IPS-18c (cell line): ENCODE results near the gene C1orf21.

Source experiments
- H3K4me3 ChIP-seq: 2 replicates; pipeline ENCODE4 v1.7.0; 2013; ENCODE audit warnings: low read depth, mild to moderate bottlenecking, low read length, moderate library complexity; ENCODE audit not compliant: insufficient read depth
- H3K9me3 ChIP-seq: one replicate; pipeline ENCODE4 v1.6.1; 2013; ENCODE audit warnings: mild to moderate bottlenecking, low read length, moderate library complexity; ENCODE audit not compliant: control insufficient read depth, insufficient read depth

The C1orf21 gene

DNA sequence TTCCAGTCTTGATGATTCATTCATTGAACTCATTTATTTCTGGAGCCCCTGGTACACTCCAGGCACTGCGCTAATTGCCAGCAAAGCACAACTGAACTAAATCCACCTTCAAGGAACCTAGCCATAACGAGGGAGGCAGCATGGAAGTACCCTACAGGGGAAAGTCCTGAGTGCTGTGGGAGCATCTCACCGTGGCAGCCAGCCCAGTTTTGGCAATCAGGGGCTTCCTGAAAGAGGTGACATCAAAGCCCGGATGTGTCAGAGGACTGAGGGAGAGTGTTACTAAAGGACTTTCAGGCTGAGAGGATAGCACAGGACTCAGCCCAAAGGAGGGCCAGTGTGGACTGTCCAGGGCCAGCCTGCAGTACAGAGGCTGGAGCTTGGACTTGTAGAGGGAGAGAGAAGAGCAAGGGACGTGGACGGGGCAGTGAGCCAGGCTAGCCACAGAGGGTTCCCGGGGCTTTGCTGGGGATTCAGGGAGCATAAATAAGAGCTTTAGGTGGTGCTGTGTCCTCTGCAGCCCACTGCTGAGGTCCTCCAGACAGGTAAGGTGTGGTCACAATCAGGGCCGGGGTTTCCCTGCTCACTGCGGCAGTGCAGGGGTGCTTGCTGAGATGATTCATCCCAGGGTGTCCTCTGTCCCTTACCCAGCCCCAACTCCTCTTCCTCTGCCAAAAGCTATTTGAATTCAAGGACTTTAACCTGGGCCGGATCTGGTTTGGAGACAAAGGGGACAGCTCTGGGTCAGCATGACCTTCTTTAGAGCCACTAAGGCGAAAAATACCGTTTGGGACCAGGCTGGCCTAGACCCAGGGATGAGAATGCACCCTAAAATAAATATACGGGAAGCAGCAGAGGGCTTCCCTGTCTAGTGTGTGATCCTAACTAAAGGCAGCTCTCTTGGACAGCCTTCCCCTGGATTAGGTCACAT is 239.5 kb downstream of the C1orf21 start:
- no peaks in the 10 kb centered on the region for H3K9me3 ChIP-seq
- H3K4me3 ChIP-seq: no peak overlapping the region

GRCh38 chr1:184627007-184627341 is 240.1 kb downstream of the C1orf21 start:
- Histone ChIP-seq H3K4me3 (no peak overlapping the region), H3K9me3 (no peaks in the 10 kb centered on the region)

DNA sequence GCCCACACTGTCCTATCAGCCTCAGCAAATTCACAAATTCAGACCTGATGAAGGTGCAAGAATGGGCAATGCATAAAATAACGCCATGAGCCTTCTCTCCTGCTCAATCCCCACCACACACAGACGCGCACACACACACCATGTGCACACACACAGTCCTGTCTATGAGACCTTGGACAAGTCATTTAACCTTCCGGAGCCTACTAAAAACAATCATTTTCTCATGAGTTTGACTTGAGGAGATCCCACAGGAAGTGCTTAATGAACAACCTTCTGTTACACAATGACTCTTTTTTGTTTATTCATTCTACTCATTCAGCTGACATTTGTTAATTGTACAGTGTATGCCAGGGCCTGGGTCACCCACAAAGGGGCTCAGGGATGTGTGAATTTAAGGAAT is 242.4 kb downstream of the C1orf21 start:
- no peaks in the 10 kb centered on the region for H3K9me3 ChIP-seq
- H3K4me3 ChIP-seq: no peak overlapping the region

DNA sequence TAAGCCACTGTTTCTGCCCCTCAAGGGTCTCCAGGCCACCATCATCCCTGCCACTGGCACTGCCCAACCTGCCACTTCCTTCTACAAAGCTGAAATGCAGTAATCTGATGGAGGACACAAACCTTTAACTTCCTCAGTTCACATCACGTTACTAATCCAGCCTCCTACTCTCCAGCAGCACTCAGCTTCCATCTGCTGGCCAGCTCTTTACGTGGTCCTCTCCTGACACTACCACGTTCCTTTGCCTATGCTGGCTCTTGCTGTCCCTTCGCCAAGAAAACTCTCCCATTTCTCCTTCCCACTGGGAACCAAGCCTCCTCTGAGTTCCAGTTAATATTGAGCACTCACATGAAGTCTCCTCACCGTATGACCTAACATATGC is 243.8 kb downstream of the C1orf21 start:
- no peaks in the 10 kb centered on the region for H3K9me3 ChIP-seq
- no peak overlapping the region for H3K4me3 ChIP-seq

GRCh38 chr1:184632415-184633175 is 245.8 kb downstream of the C1orf21 start:
- Histone ChIP-seq H3K9me3 (no peaks in the 10 kb centered on the region), H3K4me3 (no peak overlapping the region)

GRCh38 chr1:184633785-184634184 is 247.0 kb downstream of the C1orf21 start:
- Histone ChIP-seq H3K4me3 (no peak overlapping the region), H3K9me3 (no peaks in the 10 kb centered on the region)

DNA sequence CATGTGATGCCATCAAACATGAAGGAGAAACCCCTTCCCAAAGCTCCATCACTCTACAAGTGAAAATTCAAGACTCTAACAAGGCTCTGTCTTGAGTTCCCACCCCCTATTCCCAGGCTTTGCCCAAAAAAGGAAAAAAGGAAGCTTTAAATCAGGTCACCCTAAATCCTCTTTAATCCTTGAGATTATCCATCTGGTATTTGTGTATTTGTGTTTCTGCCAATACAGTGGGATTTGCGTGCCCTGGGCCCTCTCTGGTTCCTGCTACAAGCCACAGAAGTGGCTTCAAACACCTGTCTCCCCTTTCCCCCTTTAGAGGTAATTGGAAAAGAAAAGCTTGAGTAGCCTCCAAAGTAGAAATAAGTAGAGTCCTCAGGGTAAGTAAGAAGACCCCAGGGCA is 247.5 kb downstream of the C1orf21 start:
- no peak overlapping the region for H3K4me3 ChIP-seq
- H3K9me3 ChIP-seq: no peaks in the 10 kb centered on the region

- no peak overlapping the region for H3K4me3 ChIP-seq
- H3K9me3 ChIP-seq: no peaks in the 10 kb centered on the region
Measured at GRCh38 chr1:184635347-184635979, 248.6 kb downstream of the C1orf21 start.

DNA sequence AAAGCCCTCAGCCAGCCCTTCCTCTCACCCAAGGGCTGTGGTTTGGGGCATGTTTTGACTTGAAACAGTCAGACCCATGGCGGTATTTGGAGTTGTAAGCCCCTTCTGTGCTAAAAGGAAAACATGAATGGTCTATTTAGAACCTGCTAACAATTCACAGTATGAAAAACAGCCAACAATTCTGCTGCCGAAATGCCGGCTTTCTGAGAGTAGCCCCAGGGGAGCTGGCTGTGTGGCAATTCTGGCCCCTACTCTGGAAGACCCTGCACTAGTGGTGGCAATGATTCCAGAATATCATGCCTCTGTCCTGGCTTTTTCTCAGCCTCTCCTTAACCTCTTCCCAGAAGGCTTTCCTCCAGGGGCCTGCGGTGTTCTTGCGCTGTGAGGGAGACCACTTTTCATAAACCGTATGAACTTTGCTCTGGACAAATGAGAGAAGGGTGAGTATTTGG is 249.2 kb downstream of the C1orf21 start:
- H3K9me3 ChIP-seq: no peaks in the 10 kb centered on the region
- no peak overlapping the region for H3K4me3 ChIP-seq

DNA sequence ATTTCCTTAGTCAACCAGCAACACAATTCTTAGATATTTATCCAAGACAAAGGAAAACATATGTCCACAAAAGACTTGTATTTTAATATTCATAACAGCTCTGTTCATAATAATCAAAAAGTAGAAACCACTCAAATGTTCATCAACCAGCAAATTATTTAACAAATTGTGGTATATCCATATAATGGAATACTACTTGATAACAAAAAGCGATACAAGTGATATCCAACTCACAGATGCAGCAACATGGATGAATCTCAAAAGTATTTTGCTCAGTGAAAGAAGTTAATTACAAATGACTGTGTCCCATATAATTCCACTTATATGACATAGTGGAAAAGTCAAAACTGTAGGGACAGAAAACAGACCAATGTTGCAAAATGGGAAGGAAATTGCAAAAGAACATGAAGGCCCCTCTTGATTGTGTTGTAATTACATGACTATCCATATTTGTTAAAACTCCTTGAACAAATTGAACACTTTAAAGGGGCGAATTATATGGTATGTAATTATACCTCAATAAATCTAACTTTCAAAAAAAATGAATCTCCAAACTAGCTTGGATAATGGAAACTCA is 250.9 kb downstream of the C1orf21 start:
- H3K4me3 ChIP-seq: no peak overlapping the region
- no peaks in the 10 kb centered on the region for H3K9me3 ChIP-seq

DNA sequence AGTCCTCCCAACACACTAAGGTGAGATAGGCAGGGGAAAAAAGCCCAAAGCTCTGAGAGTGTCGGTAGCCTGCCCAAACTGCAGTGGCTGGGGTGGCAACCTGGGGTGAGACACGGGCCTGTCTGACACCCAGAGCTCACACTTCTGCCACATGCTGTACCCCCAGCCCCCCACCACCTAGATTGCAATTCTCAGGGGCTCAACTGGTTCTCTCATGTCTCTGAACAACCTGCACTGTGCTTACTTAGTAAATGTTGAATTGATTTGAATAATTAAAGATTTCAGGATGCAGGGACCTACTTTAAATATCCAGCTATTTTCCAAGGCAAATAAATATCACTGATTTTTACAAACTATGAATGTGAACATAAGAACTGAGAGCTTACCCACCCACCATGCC is 252.4 kb downstream of the C1orf21 start:
- Histone ChIP-seq H3K9me3 (no peaks in the 10 kb centered on the region), H3K4me3 (no peak overlapping the region)

DNA sequence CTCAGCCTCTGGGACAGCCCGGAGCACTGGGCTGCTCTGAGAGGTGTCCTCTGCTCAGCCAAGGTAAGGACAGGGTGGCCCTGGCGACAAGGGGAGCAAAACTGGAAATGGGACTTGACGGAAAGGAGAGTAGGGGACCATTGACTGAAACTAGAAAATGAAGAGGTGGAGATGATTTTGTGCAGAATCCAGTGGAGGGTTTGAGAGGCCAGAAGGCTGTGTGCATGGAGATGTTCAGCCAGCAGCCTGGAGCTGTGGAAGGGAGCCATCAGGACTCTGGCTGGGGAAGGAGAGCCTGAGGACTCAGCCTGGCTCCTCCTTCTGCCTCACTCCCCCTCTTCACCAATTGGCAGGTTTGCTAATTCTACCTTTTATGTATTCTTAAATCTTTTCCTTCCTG is 253.7 kb downstream of the C1orf21 start:
- no peaks in the 10 kb centered on the region for H3K9me3 ChIP-seq
- no peak overlapping the region for H3K4me3 ChIP-seq

- H3K4me3 ChIP-seq: no peak overlapping the region
Measured at GRCh38 chr1:184641894-184642293, 255.1 kb downstream of the C1orf21 start.

GRCh38 chr1:184643661-184644060 is 256.8 kb downstream of the C1orf21 start:
- no peaks in the 10 kb centered on the region for H3K9me3 ChIP-seq
- H3K4me3 ChIP-seq: no peak overlapping the region

More at GRCh38 chr1:184641894-184642293, 255.1 kb downstream of the C1orf21 start:
- H3K9me3 ChIP-seq: no peaks in the 10 kb centered on the region

DNA sequence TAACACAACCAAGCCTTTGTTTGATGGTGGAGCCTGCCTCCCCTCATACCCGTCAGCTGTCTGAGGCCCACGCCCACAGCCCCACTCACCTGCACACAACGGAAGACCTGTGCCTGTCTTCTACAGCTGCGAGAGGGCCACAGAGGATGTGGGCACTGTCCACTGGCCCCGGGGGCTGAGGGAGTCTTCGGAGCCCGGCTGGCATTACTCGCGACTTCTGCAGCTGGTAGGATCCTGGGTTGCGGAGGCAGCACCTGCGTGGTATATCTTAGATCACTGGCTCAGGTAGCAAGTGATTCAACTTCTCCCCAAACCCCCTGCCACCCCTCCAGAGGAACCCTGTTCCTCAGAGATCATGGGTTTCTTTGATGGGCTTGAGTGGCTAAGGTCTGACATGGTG is 257.9 kb downstream of the C1orf21 start:
- H3K9me3 ChIP-seq: no peaks in the 10 kb centered on the region

DNA sequence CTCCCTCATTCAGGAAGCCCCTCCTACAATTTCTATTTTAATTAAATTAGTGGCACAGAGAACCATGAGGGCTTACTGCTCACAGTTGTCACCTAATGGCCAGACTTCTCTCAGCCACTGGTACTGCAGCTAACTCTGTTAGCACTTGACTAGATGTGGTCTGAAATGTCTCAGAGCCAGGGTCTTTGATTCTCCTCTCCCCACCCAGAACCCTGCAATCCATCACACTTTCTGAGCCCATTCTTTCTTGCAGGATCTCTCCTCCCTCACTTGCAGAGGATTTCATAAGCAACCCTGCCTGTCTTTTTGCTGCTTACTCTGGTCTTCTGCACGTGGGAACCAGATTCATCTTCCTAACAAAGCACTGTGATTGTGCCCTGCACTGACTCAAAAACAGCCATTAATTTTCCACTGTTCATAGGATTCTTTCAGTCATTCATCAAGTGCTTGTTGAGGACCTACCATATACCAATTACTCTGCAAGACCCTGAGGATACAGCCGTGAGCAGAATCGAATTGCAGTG is 259.4 kb downstream of the C1orf21 start:
- Histone ChIP-seq H3K4me3 (no peak overlapping the region), H3K9me3 (no peaks in the 10 kb centered on the region)

More for the DNA sequence above, 257.9 kb downstream of the C1orf21 start:
- no peak overlapping the region for H3K4me3 ChIP-seq

DNA sequence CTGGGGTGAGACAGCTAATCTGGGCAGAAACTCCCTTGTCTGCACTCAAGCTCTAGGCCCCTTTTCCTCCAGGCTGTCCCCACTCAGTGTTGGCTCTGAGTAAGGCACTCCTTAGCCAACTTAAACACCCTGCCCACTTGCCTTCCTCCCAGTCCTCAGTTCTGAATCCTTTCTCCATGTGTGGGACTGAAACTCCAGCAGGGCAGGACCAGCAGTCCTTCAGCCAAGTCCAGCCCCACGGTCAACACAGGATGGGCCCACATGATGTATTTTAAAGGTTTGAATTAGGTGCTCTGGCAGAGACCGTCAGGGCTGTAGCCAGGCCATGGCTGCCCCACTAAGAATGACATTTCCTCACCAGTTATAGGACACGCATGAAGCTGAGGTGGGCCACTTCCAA is 260.0 kb downstream of the C1orf21 start:
- no peak overlapping the region for H3K4me3 ChIP-seq
- H3K9me3 ChIP-seq: no peaks in the 10 kb centered on the region
